Fibroblast of villous mesenchyme (primary cell): ENCODE data around the gene PRKN. TPM values are rescaled to one million over a fixed set of nuclear protein-coding genes. Genes with fewer than 3 reads are reported as not detected.

Experiments used
- DNase-seq: peaks from one replicate; pipeline ENCODE4 v3.0.0-alpha.2; 2010; ENCODE audit warnings: low read depth
- H3K4me3 ChIP-seq: 2 replicates; pipeline ENCODE4 v1.5.1; 2011; ENCODE audit warnings: low read depth, mild to moderate bottlenecking, low read length
- CTCF ChIP-seq: IDR thresholded peaks from 2 replicates; pipeline ENCODE4 v1.5.1; 2012; ENCODE audit warnings: low read depth, mild to moderate bottlenecking, low read length; ENCODE audit not compliant: insufficient read depth
- total RNA-seq: library from RNA; depleted of rRNA; stranded (reverse); fragments of >200 nt; gene quantifications from 2 replicates; pipeline ENCODE4 v1.2.3, GENCODE V29; 2012

The PRKN gene
- total RNA-seq, 1 donor, result 2.2 TPM

DNA sequence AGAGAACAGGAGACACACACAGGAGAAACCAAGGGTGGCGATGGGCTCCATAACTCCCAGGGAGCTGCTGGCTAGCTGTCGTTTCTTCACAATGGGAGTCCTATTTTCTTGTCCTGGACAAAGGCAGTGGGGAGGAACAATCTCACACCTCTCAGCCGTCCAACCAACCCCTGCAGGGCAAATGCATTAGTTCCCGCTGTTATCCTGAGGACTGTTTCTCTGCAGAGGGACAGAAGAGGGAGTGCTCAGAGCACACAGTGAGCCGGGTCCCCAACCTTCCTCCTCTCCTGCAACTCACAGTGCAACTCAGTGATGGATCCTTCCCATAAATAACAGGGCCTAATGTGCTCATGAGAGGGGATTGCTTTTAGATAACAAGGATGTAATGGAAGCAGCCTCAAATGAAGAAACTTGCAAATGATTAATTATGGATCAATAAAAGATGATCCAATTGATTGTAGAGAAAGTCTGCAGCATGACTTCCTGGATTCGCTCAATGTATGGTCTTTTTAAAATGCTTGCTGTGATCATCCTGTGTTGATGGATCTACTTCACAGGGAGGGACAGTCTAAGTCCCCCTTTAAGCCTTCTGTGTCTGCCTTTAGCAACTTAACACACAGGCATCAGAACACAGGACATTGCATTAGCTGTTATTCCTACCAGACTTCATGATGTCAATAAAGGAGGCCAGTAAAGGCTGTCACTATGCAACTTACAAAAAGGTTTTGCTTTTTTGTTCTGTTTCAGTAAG is 1000.3 kb downstream of the PRKN start:
- DNase-seq, result no peak
- no peak for TF ChIP-seq CTCF
- no peak overlapping the region for H3K4me3 ChIP-seq

- TF ChIP-seq CTCF, result no peak
- DNase-seq, result no peak
- H3K4me3 ChIP-seq, result no peak overlapping the region
Observed at GRCh38 chr6:161722394-161722793, 1005.2 kb downstream of the PRKN start.

DNA sequence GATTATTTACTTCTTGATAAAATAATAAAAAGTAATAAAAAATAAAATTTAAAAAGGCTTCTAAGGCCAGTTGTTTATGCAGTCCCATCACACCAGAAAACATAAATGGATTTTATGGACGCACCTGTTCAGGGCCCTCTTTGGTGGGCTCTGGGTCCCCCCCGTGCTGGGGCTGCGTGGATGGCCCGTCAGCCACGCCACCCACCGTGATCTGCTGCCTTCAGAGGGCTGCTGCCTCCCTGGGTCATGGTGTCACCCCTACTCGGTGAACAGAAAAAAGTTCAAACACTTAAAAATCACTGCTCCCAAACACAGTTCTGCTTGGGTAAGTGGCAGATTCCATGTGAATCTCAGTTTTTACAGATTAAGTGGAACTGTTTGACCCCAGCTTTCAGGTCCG is 1006.1 kb downstream of the PRKN start:
- DNase-seq, result no peak
- no peak overlapping the region for H3K4me3 ChIP-seq
- no peak for TF ChIP-seq CTCF

- TF ChIP-seq CTCF, result no peak
- DNase-seq, result no peak
- H3K4me3 ChIP-seq, result no peak overlapping the region
Observed at GRCh38 chr6:161716176-161716575, 1011.4 kb downstream of the PRKN start.

DNA sequence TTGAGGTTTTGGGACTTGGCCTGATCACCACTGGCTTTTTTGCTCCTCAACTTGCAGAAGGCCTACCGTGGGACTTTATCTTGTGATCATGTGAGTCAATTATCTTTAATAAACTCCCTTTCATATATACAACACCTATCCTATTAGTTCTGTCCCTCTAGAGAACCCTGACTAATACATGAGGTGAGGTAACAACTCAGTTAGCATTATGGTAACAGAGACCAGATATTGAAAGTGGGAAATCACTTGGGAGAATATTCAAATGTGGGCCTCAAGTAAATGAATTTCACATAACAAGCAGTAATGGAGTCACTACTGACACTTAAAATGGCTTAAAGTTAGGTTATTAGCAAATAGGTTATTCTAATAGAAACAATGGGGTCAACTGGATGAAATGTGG is 1015.6 kb downstream of the PRKN start:
- no peak for DNase-seq
- no peak overlapping the region for H3K4me3 ChIP-seq
- TF ChIP-seq CTCF, result no peak

DNA sequence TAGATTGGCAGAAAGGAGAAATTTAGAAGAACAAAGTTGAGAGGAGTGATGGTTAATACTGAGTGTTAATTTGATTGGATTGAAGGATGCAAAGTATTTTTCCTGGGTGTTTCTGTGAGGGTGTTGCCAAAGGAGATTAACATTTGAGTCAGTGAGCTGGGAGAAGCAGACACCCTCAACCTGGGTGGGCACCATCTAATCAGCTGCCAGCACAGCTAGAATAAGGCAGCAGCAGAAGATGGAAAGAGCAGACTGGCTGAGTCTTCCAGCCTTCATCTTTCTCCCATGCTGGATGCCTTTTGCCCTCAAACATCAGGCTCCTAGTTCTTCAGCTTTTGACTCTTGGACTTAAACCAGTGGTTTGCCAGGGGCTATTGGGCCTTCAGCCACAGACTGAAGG is 1016.1 kb downstream of the PRKN start:
- no peak for DNase-seq
- H3K4me3 ChIP-seq, result no peak overlapping the region
- TF ChIP-seq CTCF, result no peak

DNA sequence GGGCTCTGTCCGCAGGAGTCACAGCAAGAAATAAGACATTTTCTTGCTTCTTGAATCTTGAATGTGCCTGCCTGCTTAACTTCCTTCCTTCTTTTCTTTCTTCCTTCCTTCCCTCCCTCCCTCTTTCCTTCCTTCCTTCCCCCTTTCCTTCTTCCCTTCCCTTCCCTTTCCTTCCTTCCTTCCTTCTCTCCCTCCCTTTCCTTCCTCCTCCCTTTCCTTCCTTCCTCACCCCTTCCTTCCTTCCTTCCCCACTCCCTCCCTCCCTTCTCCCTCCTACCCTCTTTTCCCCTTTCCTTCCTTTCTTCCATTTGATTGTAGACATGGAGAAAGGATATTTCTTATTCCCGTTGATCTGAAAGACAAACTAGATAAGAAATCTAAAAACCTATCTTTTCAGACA is 1016.9 kb downstream of the PRKN start:
- DNase-seq, result no peak
- H3K4me3 ChIP-seq, result no peak overlapping the region
- no peak for TF ChIP-seq CTCF
